Sigmoid colon (tissue), 7 donors: Measurements from ENCODE around the gene LRIT2. TPM values are rescaled to one million over a fixed set of nuclear protein-coding genes. Genes with fewer than 3 reads are reported as not detected.

ENCODE experiments used
- DNase-seq: peaks from one replicate; pipeline ENCODE4 v3.0.0-alpha.2; 2019
- H3K27ac ChIP-seq, 4 donors: fragments of 200-600 bp; sonication (generic); one replicate each; pipeline ENCODE4 v1.5.1; 2016 to 2019; ENCODE audit warnings: mild to moderate bottlenecking in 1 of 4
- H3K27me3 ChIP-seq, 3 donors: fragments of 200-600 bp; sonication (generic); one replicate each; pipeline ENCODE4 v1.5.1; 2019; ENCODE audit warnings: mild to moderate bottlenecking in 1 of 3
- H3K36me3 ChIP-seq, 4 donors: fragments of 200-600 bp; sonication (generic); one replicate each; pipeline ENCODE4 v1.5.1; 2016 to 2019
- H3K4me1 ChIP-seq, 4 donors: fragments of 200-600 bp; sonication (generic); one replicate each; pipeline ENCODE4 v1.5.1; 2017 to 2019
- H3K4me3 ChIP-seq, 4 donors: fragments of 200-600 bp; sonication (generic); one replicate each; pipeline ENCODE4 v1.5.1; 2017 to 2019; ENCODE audit warnings: mild to moderate bottlenecking in 2 of 4, moderate library complexity in 1 of 4
- H3K9me3 ChIP-seq, 4 donors: fragments of 200-600 bp in 3 of 4; sonication (generic) in 3 of 4; one replicate each; pipeline versions ENCODE4 v1.5.1 to v1.6.1; 2013 to 2019
- CTCF ChIP-seq, 4 experiments: fragments of 450-650 bp in 3 of 4; fragments of 200-600 bp in 1 of 4; IDR thresholded peaks; one replicate each; pipeline ENCODE4 v1.5.1; 2016 to 2019; ENCODE audit warnings: antibody characterized with exemption in 4 of 4, mild to moderate bottlenecking in 3 of 4, moderate library complexity in 2 of 4
- EP300 ChIP-seq, 4 donors: sonication (generic); formaldehyde crosslinking; IDR thresholded peaks; one replicate each; pipeline ENCODE4 v1.6.1; 2017; ENCODE audit warnings: antibody characterized with exemption in 4 of 4
- POLR2A ChIP-seq, 2 donors: fragments of 450-650 bp; IDR thresholded peaks; one replicate each; pipeline ENCODE4 v1.6.1; 2016; ENCODE audit warnings: antibody characterized with exemption in 2 of 2, mild to moderate bottlenecking in 2 of 2, moderate library complexity in 2 of 2
- POLR2AphosphoS5 ChIP-seq, 4 donors: sonication (generic); formaldehyde crosslinking; IDR thresholded peaks; one replicate each; pipeline ENCODE4 v1.6.1; 2017; ENCODE audit warnings: antibody characterized with exemption in 4 of 4
- WGBS, 2 donors: extraction: QIAGEN DNeasy Blood & Tissue Kit; methylation state at CpG; one replicate each; pipeline ENCODE4 v1.1.7; 2013; 5-methylcytosine and 5-hydroxymethylcytosine counted together
- intact Hi-C: fragments of 100-400 bp; cut with DNase I; formaldehyde crosslinking; loops from one replicate; pipeline ENCODE4 v1.15.1; 2023
- polyA plus RNA-seq, 3 donors: library from polyadenylated mRNA; stranded (reverse); fragments of 200-250 nt; gene quantifications; one replicate each; pipeline ENCODE4 v1.2.3, GENCODE V29; 2013
- total RNA-seq, 4 donors: library from RNA; depleted of rRNA; stranded (reverse); fragments of >200 nt; gene quantifications; one replicate each; pipeline ENCODE4 v1.1.0, GENCODE V29; 2016
- donor health status: healthy with polysubstance abuse.
- donor health status: Bipolar disorder and iron deficiency.
- donor health status: healthy.

Gene LRIT2
- total and polyA plus RNA-seq, 7 donors, result 0.03 TPM; not detected in 6

DNA sequence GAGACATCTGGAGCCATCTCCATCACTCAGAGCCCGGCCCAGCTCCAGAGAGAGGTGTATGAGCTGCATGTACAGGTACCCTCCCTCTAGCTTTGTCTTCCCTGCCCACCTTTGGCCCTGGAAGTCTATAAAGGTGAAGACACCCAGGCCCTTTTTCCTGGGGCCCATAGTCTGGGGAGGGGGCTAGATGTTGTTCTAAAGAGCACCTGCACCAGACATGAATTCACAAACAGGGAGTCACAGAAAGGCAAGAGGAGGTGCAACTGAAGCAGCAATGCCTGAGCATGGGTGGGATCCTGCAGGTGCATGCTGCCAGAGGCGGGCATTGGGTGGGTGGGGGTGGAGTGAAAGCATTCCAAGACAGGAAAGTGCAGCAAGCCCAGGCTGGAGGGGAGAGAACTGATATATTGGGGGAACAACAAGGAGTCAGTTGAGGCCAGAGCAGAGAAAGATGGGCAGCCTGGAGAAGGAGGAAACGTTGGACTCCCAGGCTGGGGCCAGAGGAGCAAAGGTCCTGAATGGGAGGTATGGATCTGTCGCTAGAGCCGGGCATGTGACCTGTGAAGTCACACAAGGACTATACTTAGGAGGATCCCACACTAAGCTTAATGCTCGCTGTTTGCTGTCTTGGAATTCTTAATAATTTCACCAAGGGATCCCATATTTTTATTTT is 19.4 kb downstream of the LRIT2 start:
- H3K36me3 ChIP-seq, result no peaks in the 10 kb centered on the region
- WGBS, 2 donors, result 48 to 68% methylated on average over 6 of the region's 6 CpGs
- TF ChIP-seq POLR2A (IDR thresholded peaks at IDR 0.05), result no peak
- TF ChIP-seq CTCF (IDR thresholded peaks at IDR 0.05), result peak in 1 of 4 experiments; percentile 26
- H3K27me3 ChIP-seq, result peaks cover 0 to 4% (median 0%) of the 10 kb centered on the region in 3 donors
- no peaks in the 10 kb centered on the region for H3K9me3 ChIP-seq
- intact Hi-C loops, result loop anchor here (2.0 kb wide), 1 partner anchor 57 kb away; no protein-coding TSS in a partner anchor
- no peaks in the 10 kb centered on the region for H3K4me1 ChIP-seq
- no peak overlapping the region for H3K27ac ChIP-seq
- no peak overlapping the region for H3K4me3 ChIP-seq
- DNase-seq, result no peak

DNA sequence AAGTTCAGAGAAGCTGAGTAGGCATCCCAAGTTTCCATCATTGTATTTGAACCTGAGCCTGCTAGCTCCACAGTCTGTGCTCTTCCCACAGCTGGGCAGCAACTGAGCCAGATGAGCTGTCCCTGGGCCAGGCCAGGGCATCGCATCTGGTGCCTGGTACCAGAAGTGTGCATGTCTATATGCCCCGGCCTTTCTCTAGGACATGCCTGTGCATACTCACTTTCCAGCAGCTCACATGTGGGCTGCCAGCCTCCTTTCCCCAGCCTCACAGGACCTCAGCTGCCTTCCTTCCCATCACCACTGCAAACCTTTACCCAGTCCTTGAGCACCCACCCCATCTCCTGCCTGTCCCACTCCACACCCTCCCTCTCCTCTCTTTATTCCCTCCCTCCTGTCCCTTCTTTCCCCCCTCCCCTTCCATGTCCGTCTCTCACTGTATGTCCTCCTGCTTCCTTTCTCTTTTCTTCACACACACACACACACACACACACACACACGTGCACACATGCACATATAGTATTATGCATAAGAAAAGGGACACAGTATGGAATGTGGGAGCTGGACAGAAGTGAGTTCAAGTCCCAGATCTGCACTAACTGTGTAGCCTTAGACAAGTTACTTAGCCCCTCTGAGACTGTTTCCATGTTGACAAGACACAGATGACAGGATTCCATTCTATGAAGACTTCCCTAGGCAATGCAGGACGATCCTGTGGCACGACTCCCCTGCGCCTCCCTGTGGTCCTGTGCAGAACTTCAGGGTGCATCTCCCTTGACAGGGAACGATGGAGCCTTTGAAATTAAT is 20.1 kb downstream of the LRIT2 start:
- 32 to 36% methylated on average over 8 of the region's 8 CpGs for WGBS, 2 donors
- intact Hi-C loops, result loop anchor here (2.0 kb wide), 1 partner anchor 56 kb away; no protein-coding TSS in a partner anchor
- Histone ChIP-seq H3K4me3 (no peak overlapping the region), H3K36me3 (no peaks in the 10 kb centered on the region), H3K27ac (no peak overlapping the region), H3K9me3 (no peaks in the 10 kb centered on the region), H3K27me3 (peaks cover 0 to 4% (median 0%) of the 10 kb centered on the region in 3 donors), H3K4me1 (no peaks in the 10 kb centered on the region)
- no peak for DNase-seq
- peak in 1 of 4 donors; percentile 8 for TF ChIP-seq POLR2AphosphoS5 (IDR thresholded peaks at IDR 0.05)
- TF ChIP-seq EP300 (IDR thresholded peaks at IDR 0.05), result no peak
- peak; percentile 21 to 67 (median 60) for TF ChIP-seq CTCF (IDR thresholded peaks at IDR 0.05)
- TF ChIP-seq POLR2A (IDR thresholded peaks at IDR 0.05), result no peak

- TF ChIP-seq CTCF (IDR thresholded peaks at IDR 0.05) (no peak), POLR2A (IDR thresholded peaks at IDR 0.05) (no peak), EP300 (IDR thresholded peaks at IDR 0.05) (no peak), POLR2AphosphoS5 (IDR thresholded peaks at IDR 0.05) (no peak)
- Histone ChIP-seq H3K27ac (no peak overlapping the region), H3K36me3 (no peaks in the 10 kb centered on the region), H3K27me3 (peaks cover 0 to 4% (median 0%) of the 10 kb centered on the region in 3 donors), H3K4me1 (no peaks in the 10 kb centered on the region), H3K9me3 (no peaks in the 10 kb centered on the region), H3K4me3 (no peak overlapping the region)
- no peak for DNase-seq
- intact Hi-C loops, result loop anchor here (2.0 kb wide), 1 partner anchor 56 kb away; no protein-coding TSS in a partner anchor
- WGBS, 2 donors, result 92 to 93% methylated on average over 4 of the region's 4 CpGs
Measured at GRCh38 chr10:84204610-84205009, 20.7 kb downstream of the LRIT2 start.

- DNase-seq, result no peak
- WGBS, 2 donors, result 85 to 89% methylated on average over 4 of the region's 4 CpGs
Measured at GRCh38 chr10:84204122-84204521, 21.2 kb downstream of the LRIT2 start.

More at GRCh38 chr10:84204122-84204521, 21.2 kb downstream of the LRIT2 start:
- no peak for TF ChIP-seq POLR2A (IDR thresholded peaks at IDR 0.05)
- no peak for TF ChIP-seq POLR2AphosphoS5 (IDR thresholded peaks at IDR 0.05)
- TF ChIP-seq EP300 (IDR thresholded peaks at IDR 0.05), result no peak
- no peak for TF ChIP-seq CTCF (IDR thresholded peaks at IDR 0.05)
- H3K36me3 ChIP-seq, result no peaks in the 10 kb centered on the region
- intact Hi-C loops, result loop anchor here (2.0 kb wide), 1 partner anchor 55 kb away; no protein-coding TSS in a partner anchor
- H3K4me3 ChIP-seq, result no peak overlapping the region
- H3K27ac ChIP-seq, result no peak overlapping the region
- no peaks in the 10 kb centered on the region for H3K9me3 ChIP-seq
- peaks cover 0 to 4% (median 0%) of the 10 kb centered on the region in 3 donors for H3K27me3 ChIP-seq
- no peaks in the 10 kb centered on the region for H3K4me1 ChIP-seq
